AG04450 (cell line): Measurements from ENCODE around the gene PLCL1. TPM values are rescaled to one million over a fixed set of nuclear protein-coding genes. Genes with fewer than 3 reads are reported as not detected.

Experiments
- CTCF ChIA-PET: fragments of 300-600, 350-600 bp; formaldehyde crosslinking; extraction: SDS; loops from one replicate; lab custom pipeline; 2022; ENCODE audit warnings: antibody characterized with exemption, inconsistent platforms; lab: Charles Lee
- POLR2A ChIA-PET: fragments of 350-600 bp; formaldehyde crosslinking; extraction: SDS; loops from one replicate; lab custom pipeline; 2021; ENCODE audit warnings: antibody characterized with exemption, inconsistent platforms; lab: Yijun Ruan, JAX
- DNase-seq: peaks from one replicate; pipeline ENCODE4 v3.0.0-alpha.2; 2011; ENCODE audit warnings: low read depth, low spot score
- H3K27ac ChIP-seq: one replicate; pipeline ENCODE4 v1.5.1; 2012; ENCODE audit warnings: low read depth, low read length, control low read depth
- H3K27me3 ChIP-seq: one replicate; pipeline ENCODE4 v1.6.0; 2012; ENCODE audit warnings: low read length; ENCODE audit not compliant: control insufficient read depth, insufficient read depth
- H3K4me3 ChIP-seq: 2 replicates; pipeline ENCODE4 v1.5.1; 2011; ENCODE audit warnings: mild to moderate bottlenecking, low read depth, low read length, control low read depth
- H3K9me3 ChIP-seq: 2 replicates; pipeline ENCODE4 v1.5.1; 2012; ENCODE audit warnings: low read length; ENCODE audit not compliant: control insufficient read depth, insufficient read depth
- CTCF ChIP-seq: IDR thresholded peaks from 2 replicates; pipeline ENCODE4 v1.5.1; 2011; ENCODE audit warnings: low read depth, low read length, control low read depth, inconsistent platforms
- polyA plus RNA-seq: library from polyadenylated mRNA; depleted of rRNA; stranded (reverse); fragments of >200 nt; gene quantifications from 2 replicates; pipeline ENCODE4 v1.2.3, GENCODE V29; 2011

The PLCL1 gene
- polyA plus RNA-seq, 1 experiment: 0.43 TPM

GRCh38 chr2:197941715-197942114, 137.3 kb downstream of the PLCL1 start:
- Histone ChIP-seq H3K27me3 (no peaks in the 10 kb centered on the region), H3K9me3 (no peaks in the 10 kb centered on the region), H3K27ac (no peak overlapping the region), H3K4me3 (no peak overlapping the region)
- TF ChIP-seq CTCF: no peak
- CTCF ChIA-PET: no interaction called here
- POLR2A ChIA-PET: no interaction called here
- DNase-seq: no peak

GRCh38 chr2:197943731-197944130, 139.3 kb downstream of the PLCL1 start:
- no peak for TF ChIP-seq CTCF
- DNase-seq: no peak
- no peaks in the 10 kb centered on the region for H3K27me3 ChIP-seq
- no peak overlapping the region for H3K27ac ChIP-seq
- no peak overlapping the region for H3K4me3 ChIP-seq
- ChIA-PET POLR2A (no interaction called here), CTCF (interaction anchor here (1.0 kb wide), 1 partner anchor 92 kb away, joined by 3 read pairs; no protein-coding TSS in a partner anchor)
- H3K9me3 ChIP-seq: no peaks in the 10 kb centered on the region

- no peak for DNase-seq
- POLR2A ChIA-PET: no interaction called here
- TF ChIP-seq CTCF: no peak
- Histone ChIP-seq H3K9me3 (no peaks in the 10 kb centered on the region), H3K4me3 (no peak overlapping the region), H3K27ac (no peak overlapping the region), H3K27me3 (no peaks in the 10 kb centered on the region)
- CTCF ChIA-PET: interaction anchor here (1.0 kb wide), 1 partner anchor 93 kb away, joined by 3 read pairs; no protein-coding TSS in a partner anchor
Observed at GRCh38 chr2:197944416-197945096, 140.2 kb downstream of the PLCL1 start.

- no peak for DNase-seq
- Histone ChIP-seq H3K9me3 (no peaks in the 10 kb centered on the region), H3K27ac (no peak overlapping the region), H3K27me3 (no peaks in the 10 kb centered on the region), H3K4me3 (no peak overlapping the region)
- no peak for TF ChIP-seq CTCF
- POLR2A ChIA-PET: interaction anchor here (0.6 kb wide), 1 partner anchor 74 kb away, joined by 3 read pairs; no protein-coding TSS in a partner anchor
- CTCF ChIA-PET: interaction anchor here (1.1 kb wide), 1 partner anchor 106 kb away, joined by 4 read pairs; no protein-coding TSS in a partner anchor
Observed at GRCh38 chr2:197946562-197946961, 142.2 kb downstream of the PLCL1 start.

- DNase-seq: no peak
- ChIA-PET POLR2A (interaction anchor here (0.6 kb wide), 1 partner anchor 73 kb away, joined by 3 read pairs; no protein-coding TSS in a partner anchor), CTCF (interaction anchor here (1.1 kb wide), 1 partner anchor 106 kb away, joined by 4 read pairs; no protein-coding TSS in a partner anchor)
- no peak overlapping the region for H3K4me3 ChIP-seq
- no peak for TF ChIP-seq CTCF
- H3K27ac ChIP-seq: no peak overlapping the region
- H3K27me3 ChIP-seq: no peaks in the 10 kb centered on the region
- H3K9me3 ChIP-seq: no peaks in the 10 kb centered on the region
Observed at GRCh38 chr2:197947219-197947757, 142.9 kb downstream of the PLCL1 start.
